HG03378 (cell line): ENCODE measurements around the gene EPHA4.

Source experiments
- ATAC-seq: cut with Tn5 transposase; IDR thresholded peaks from one replicate; pipeline ENCODE4 v1.9.1; 2021; ENCODE audit warnings: mild to moderate bottlenecking, moderate library complexity; ENCODE audit not compliant: unreplicated experiment

EPHA4 gene

DNA sequence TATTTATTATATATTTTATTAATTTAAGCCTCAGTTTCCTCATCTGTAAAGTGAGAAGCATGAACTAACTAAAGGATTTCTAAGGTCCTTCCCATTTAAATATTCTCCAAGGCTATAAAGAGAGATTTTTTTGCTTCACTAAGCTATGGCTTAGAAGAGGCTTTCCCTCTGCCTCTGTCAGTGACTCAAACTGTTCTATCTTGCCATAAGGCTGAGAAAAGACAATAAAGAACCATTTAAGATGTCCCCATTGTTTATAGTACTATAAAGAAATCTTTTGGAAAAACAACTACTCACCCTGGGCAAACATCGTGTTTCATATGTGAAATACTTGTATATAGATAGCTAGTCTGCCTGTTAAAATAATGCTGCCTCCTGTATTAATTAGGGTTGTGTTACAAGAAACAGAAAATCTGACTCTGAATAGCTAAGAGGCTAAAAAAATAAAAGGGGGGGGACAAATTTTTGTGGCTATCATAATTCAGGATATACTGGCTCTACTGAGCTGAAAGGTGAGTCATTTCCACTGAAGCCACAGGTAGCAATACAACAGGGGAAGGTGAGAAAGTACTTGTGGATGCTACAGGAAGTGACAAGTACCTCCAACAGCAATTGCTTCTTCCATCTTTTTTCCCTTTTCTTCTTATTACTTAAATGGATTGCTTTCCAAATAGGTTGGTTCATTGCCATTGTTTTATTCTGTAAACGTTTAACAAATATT is 25.4 kb downstream of the EPHA4 start:
- no peak for ATAC-seq

DNA sequence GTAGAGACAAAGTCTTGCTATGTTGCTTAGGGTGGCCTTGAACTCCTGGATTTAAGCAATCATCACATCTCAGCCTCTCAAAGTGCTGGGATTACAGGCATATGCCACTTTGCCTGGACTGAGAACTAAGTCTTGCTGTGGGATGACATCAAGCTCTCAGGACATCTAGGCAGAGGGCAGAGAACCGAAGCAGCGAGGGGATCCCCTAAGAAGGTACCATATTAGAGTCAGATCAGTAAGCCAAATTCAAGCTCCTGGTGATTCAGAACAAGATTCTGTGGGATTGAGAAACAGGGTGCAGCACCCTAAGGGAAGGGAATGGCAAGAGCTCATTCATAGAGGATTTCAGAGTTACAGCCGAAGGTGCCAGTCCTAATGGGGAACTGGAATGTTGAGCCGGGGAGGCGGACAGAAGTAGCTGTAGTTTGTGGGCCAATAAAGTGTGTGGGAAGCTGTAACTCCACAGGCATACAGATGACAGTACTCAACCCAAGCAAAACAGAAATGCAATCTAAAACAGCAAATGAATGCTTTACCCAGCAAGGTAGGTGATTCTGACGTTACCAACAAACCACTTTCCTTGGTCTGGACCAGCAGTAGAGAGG is 30.9 kb downstream of the EPHA4 start:
- no peak for ATAC-seq

DNA sequence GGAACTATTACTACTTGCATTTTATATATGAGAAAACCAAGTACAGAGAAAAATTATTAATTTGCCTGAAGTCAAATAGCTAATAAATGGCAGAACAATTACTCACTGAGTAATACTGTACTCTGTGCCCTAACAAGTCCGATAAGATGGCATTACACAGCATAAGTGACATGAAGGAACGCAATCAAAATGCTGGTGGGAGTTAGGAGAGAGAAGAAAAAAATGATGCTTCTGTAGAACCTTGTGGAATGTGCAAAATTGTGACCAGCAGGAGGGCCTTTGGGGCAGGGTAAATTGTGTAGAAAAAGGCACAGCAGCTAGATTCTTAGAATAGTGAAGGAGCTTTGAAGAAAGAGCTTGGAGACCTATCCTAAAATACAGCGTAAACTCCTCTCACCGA is 32.9 kb downstream of the EPHA4 start:
- no peak for ATAC-seq

DNA sequence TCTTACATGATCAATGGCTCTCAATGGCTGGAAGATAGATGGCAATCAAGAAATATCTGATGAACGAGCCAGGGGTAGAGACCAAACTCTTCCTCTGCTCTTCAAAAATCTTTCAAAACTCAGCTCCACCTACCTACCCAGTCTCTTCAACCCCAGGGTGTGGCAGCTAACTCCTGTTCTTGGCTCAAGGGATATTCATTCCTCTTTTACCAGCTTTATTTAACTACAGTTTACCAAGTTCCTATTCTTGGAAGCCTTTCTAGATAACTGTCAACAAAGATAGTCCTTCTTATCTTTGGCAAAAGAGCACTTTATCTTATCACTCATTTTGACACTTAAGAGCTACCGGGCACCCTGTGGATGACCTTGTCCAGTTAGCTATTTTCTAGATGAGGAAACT is 36.3 kb downstream of the EPHA4 start:
- ATAC-seq = no peak

DNA sequence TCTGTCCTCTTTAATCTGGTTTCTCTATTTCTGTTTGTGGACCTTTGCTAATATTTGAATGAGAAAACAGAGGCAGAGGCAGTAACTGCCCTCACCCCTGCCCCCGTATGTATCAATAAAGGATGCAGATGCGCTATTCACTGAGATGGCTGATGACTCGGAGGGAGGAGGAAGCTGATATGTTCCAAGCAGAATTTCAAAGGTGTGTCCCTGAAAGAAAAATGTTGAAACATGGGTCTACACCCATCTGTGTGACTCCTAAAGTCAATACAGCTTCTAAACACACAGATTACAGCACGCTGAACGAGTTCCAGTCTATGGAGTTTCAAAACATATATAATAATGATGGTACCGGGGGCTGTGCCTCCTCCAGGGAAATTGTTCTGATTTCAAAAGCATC is 38.8 kb downstream of the EPHA4 start:
- ATAC-seq = no peak

DNA sequence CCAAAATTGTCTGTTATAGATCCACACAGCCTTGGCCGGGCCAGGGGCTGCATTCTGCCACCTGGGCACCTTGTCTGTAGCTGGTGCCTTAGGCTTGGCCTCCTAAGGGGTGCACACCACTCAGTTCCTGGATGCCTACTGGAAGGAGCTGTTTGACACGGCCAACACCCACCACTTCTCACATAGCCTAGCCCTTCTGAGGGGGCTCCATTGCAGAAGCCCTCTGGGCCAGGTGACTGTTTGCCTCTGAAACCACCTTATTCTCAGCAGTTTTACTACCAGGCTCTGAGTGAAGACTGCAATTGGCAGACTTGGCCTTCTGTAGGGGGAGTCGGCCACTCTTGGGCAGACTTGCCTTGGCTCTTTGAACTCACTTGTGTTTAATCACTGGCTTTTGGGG is 39.5 kb downstream of the EPHA4 start:
- ATAC-seq = no peak

DNA sequence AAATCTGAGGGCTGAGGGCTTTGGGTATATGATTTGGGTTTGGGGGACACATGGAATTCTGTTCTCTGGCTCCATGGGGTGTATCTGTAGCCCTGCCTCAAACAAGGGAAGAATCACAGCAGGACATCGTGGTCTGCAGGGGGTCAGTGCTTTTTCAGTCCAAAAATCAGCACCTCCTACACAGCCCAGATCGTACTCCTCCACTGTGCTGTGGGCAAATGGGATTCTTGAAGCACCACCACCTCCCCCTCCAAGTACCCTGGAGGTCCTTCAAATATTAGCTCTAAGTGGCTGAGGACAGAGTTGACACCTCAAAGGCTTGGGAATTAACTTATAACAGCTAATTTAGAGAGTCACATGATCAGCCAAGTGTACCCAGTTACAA is 41.5 kb downstream of the EPHA4 start:
- ATAC-seq = no peak

DNA sequence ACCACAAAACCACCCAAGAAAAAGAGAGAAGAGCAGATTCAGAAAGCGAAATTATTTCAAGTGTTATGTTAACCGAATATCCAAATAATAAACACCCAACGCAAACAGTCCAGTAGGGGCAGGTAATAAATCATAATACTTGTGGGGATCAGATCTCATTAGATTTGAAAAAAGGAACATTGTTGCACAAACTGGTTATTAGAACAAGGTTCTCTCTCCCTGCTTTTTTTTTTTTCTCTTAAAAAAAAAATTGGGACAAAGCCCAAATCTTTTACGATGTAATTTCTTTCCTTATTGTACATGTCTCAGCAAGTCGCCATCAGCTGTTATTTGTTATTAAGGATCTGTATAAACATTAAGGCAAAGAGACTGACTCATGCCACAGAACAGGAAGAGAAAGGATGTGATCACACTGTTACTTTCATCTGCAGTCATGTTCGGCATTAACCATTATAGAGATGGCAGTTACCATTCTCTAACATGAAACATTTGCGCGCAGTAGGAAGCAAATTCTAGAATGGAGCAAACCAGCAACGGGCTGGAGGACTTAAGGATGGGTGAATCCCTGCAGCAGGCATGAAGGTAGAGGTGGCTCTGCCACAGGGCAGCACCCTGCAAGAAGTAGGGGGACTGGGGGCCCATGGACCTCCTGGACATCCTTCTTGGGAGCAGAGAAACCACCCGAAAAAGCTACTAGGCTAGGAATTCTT is 42.0 kb downstream of the EPHA4 start:
- no peak for ATAC-seq

DNA sequence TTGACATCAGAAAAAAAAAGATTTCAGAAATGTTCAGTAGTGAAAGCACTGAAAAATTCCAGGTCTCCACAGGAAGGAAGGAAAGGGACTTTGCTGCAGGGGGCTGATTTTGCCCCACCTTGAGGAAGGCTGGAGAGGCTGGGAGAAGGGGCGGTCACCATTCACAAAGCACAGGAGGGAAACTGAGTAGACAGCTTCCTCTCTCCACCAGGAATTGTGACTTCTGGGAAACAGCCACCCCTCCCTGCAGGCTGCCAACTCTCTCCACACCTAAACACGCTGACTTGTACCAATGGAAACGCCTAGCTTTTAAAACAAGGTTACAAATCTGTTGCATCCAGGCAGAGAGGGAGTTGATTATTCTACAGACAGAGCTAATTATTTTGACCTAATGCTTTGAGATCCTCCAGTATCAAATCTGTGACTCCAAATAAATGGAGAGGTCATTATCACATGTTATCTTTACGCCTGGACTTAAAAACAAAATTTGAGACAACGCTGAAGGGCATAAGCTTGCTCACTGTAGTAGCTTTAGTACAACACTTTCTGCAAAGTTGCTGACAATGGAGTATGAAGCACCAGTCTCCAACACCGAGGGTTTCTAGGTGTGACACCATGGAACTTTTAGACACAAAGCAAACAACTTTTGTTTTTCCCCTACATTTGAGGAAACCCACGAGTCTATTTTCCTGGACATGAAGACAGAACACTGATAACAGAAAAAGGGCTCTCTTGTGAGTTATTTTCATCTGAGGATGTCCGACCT is 42.7 kb downstream of the EPHA4 start:
- ATAC-seq = no peak

DNA sequence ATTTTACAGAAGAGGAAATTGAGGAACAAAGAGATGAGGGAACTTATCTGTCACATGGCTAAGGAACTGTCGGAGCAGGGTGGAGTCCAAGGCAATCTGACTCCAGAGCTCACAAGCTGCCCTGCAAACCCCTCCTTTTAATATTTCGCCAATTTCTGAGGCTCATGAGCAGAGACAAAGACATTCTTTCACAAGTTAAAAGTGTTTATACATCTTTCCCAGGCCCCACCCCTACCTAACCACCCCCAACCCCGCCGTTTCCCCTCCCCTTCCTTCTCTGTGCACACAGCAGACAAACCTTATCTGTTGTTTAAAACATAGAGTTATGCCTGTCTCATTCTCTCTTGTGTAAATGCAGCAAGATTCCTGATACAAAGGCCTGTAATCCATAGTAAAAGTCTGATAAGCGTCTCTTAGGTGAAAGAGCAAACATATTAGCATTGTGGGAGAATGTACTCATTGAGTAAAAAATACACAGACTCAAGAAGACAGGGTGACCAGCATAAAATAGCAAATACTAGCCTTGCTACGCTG is 44.3 kb downstream of the EPHA4 start:
- ATAC-seq = no peak

DNA sequence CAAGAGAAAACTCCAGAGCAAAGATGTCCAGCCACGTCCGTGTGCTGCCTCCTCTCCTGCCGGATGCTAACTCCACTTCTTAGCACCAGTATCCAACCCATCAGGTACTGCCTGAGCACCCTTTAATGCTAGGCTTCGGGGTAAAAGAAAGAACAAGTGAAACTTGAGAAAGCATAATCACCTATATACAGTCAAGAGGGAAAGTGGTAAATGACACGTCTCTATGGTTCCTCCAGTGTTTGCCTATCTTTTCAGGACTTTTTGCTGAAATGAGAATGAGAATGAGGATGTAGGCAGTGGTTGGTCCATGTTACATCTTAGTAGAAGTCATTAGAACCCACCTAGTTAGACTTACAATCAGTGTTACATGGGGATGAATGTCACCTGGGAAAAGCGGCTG is 47.9 kb downstream of the EPHA4 start:
- no peak for ATAC-seq

DNA sequence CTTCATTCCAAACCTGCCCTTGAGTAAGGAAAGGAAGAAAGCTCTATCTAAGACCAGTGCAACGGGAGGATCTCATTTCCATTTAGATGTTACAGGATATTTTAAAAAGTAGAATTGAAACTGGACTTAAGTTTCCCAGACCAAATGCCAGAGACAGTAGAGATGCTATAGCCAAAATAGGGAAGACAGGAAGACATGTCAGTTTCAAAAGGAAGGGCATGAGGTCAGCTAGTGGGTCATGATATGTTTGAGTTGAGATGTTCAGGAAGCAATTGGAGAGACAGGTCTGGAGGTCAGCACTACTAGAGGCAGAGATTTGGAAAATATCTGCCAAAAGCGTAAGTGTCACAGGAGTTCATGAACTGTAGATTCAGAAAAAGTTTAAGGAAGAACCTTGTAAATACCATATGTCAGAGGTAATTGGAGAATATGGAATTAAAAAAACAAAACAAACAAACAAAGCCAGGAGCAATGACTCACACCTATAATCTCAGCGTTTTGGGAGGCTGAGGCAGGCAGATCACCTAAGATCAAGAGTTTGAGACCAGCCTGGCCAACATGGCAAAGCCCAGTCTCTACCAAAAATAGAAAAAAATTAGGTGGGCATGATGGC is 50.8 kb downstream of the EPHA4 start:
- no peak for ATAC-seq

DNA sequence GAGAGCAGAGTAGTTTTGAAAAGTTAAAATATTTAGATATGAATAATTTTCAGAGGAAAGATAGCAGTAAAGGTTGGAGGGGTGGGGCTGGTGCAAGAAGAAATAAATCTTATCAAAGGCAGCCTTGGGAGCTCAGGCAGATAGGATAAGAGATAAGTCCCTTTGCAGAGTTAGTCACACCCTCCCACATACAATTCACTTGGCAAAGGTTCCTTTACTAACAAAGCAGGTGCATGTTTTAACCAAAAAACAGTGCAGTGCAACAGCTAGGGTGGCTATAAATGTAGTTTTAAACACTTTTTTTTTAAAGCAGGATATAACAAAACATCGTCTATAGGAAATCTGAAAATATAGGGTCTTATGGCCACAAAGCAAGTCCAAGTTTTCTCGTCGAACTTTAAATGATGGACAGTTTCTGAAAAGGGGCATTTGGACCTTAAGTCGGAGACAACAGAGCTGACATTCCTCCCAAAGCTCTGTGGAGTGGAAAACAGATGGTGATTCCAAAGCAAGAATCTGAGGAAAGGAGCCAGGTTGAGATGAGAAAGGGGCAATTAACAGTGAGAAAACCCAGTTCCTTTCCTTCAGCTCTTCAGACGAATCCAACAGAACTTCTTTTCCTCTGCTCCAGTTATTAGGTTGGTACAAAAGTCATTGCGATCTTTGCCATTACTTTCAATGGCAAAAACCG is 53.0 kb downstream of the EPHA4 start:
- no peak for ATAC-seq

DNA sequence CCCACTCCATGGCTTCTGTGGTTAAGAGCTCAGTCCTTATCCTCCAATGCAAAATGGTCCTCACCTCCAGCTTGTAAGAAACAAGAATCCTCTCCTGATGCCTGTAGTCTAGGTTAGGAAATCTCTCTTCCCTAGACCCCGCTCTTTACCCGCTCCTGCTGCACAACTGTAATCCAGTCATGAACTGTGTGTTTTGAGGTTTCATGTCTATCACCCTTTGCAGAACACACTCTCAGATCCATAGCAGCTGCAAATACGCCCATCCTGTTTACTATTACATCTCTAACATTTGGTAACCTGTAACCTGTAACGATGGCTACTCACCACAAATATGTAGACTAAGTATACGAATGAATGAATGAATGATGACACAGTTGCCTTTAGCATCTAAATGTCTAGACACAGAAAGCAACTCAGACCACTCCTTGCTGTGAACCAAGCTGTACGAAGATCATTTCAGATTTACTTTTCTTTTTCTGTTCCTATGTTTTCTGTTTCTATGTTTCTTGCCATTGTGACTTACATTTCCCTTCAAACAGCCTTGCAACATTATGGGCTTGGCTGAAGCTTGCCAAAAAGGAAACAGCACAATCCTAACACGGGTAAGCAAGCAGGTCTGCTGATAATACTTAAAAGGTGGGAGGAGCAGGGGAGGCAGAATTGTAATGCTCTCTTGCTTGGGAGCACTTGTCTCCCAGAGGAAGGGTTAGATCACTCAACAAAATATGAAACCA is 53.7 kb downstream of the EPHA4 start:
- ATAC-seq = peak; percentile 43

DNA sequence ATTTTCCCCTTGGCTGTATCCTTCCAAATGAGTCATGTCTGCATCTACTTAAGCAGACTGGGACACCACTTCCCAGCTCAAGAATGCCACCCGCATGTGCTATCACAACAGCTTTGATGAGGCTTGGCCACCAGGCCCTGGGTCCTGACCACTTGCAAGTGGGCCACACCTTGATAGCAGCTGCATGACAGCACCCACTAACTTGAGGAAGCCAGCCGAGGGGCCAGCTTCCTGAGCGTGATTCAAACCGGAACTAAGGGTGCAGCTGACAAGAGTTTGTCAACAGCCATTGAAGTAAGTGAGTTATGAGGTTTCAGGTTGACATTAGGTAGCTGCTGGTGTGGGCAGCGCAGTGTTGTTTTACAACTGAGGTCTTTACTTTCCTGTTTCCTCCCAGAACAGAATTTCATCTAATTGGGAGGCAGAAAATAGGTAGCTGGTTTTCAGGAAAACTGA is 54.4 kb downstream of the EPHA4 start:
- peak; percentile 90 for ATAC-seq

DNA sequence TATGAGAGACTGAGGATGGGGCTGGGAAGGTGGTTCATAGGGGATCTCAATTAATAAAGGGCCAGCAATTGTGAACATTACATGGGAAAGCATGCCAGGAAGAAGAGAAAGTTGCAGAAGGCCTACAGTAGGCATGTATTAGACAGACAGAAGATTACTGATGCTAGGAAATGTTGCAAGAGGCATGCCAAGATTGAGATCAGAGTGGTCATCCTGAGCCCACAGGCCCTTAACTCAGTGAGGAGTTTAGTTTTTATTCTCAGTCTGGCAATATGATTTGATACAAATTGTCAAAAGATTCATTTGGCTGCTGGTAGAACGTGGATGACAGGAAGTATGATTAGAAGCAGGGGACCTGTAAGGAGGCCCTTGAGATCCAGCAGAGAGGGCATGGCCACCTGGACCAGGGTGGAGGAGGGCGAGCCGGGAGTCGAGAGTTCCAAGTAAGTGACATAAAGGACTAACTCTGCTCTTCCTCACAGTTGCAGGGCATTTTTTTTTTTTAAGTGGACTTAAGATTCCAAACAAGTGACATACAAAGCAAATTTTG is 54.9 kb downstream of the EPHA4 start:
- no peak for ATAC-seq

DNA sequence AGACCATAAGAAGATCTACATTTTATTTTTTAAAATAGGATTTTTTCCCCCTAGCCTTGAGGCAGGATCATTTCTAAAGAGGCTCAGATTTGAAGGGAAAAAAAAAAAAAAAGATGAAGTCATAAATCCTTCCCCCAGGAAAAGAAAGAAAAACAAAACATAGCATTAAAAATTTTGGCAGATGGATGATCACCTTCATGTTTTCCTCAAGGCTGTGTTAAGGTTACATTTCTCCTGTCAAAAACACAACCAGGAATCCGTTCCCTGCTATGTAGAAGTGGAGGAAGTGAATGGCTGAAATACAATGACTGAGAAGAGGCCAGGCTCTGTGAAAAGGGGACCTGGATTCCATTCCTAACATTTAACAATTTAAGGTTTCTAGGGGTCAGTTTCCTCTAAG is 56.2 kb downstream of the EPHA4 start:
- ATAC-seq = no peak

DNA sequence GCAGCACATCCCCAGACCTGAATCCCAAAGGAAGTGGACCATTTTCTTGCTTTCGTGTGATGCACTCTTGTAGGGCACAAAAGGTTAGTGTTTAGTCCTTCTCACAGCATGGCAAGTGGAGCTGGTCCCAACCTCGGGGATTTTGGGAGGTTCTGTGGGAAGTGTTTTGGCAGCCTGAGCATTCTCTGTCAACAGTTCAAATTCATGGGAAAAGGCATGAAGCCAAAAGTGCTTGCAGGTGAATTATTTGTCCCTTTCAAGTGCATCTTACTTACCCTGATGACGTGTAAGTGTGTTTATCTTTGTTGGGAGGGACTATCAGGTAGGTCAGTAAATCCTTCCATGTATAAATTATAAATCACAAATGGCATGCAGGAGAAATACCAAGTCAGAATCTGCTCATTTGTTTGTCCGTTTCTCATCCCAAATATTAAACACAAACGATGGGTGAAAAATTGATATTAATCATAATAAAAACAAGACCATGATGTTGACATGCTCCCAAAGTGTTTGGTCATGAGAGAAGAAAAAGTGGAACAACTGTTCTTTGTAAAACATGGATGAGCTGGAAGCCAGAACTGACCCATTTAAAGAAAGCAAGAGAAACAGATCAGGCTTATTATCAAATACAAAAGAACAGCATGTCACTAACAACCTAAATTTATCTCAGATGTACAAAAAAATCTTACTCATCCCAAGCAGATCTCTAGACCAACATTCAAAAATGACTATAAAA is 57.6 kb downstream of the EPHA4 start:
- no peak for ATAC-seq

DNA sequence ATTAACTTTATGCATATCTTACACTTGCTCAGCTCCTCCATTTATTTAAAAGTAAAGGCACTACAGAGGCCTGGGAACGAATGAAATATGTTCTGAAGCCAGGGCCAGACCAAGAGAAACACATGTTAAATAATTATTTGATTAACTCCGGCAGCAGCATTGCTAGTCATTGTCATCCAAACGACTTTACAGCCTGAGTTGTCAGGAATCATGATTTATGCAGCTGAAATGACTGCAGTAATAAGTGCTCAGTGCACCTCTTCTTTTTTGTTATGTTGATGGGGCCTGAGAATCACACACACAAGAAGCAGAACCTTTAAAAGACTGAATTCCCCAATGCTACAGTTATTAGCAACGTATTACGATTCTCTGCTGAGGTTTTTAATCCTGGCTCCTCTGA is 58.9 kb downstream of the EPHA4 start:
- no peak for ATAC-seq
